HepG2 (cell line): ENCODE measurements around the gene AKAP6. TPM values are rescaled to one million over a fixed set of nuclear protein-coding genes. Genes with fewer than 3 reads are reported as not detected.
A peak's percentile ranks its signal among the peaks of the same experiment; 100 is the strongest.

ENCODE experiments used
- DMAP1 ChIP-seq: IDR thresholded peaks from 2 replicates; pipeline ENCODE4 v1.6.1; 2016
- GABPA ChIP-seq, 2 experiments: IDR thresholded peaks; 2 replicates each; pipeline ENCODE4 v1.6.1; 2011 to 2016; ENCODE audit warnings: low read depth in 2 of 2, low read length in 1 of 2, missing biosample characterization in 1 of 2, missing genetic modification characterization in 1 of 2
- HDAC1 ChIP-seq: sonication (generic); formaldehyde crosslinking; IDR thresholded peaks from 2 replicates; pipeline ENCODE4 v1.5.1; 2020; ENCODE audit warnings: mild to moderate bottlenecking, missing genetic modification reagents
- NFIB ChIP-seq: sonication (generic); formaldehyde crosslinking; IDR thresholded peaks from 2 replicates; pipeline ENCODE4 v1.9.0; 2021; ENCODE audit warnings: missing genetic modification reagents, mild to moderate bottlenecking, borderline replicate concordance
- NFKB2 ChIP-seq: sonication (generic); formaldehyde crosslinking; IDR thresholded peaks from 2 replicates; pipeline ENCODE4 v1.4.0; 2020; ENCODE audit warnings: missing genetic modification reagents, borderline replicate concordance
- PHF8 ChIP-seq: sonication (generic); formaldehyde crosslinking; IDR thresholded peaks from 2 replicates; pipeline ENCODE4 v1.5.0; 2020; ENCODE audit warnings: missing genetic modification reagents
- REST ChIP-seq, 2 experiments: IDR thresholded peaks; 2 replicates each; pipeline ENCODE4 v1.6.1; 2011 to 2012; ENCODE audit warnings: low read length in 2 of 2, borderline replicate concordance in 1 of 2, low read depth in 1 of 2, mild to moderate bottlenecking in 1 of 2, moderate library complexity in 1 of 2
- SMAD3 ChIP-seq: sonication (generic); formaldehyde crosslinking; IDR thresholded peaks from 2 replicates; pipeline ENCODE4 v1.4.0; 2020; ENCODE audit warnings: missing genetic modification reagents
- SMAD9 ChIP-seq: sonication (generic); formaldehyde crosslinking; IDR thresholded peaks from 2 replicates; pipeline ENCODE4 v1.5.1; 2020; ENCODE audit warnings: mild to moderate bottlenecking, missing genetic modification reagents
- ZNF12 ChIP-seq: sonication (generic); formaldehyde crosslinking; IDR thresholded peaks from 2 replicates; pipeline ENCODE4 v1.5.0; 2020; ENCODE audit warnings: missing genetic modification reagents
- ZNF558 ChIP-seq: sonication (generic); formaldehyde crosslinking; IDR thresholded peaks from 2 replicates; pipeline ENCODE4 v1.9.0; 2022; ENCODE audit warnings: mild to moderate bottlenecking, missing genetic modification reagents, borderline replicate concordance
- ZNF629 ChIP-seq: sonication (generic); formaldehyde crosslinking; conservative IDR thresholded peaks from 2 replicates; pipeline ENCODE4 v1.5.0; 2020; ENCODE audit warnings: missing genetic modification reagents
- ZNF644 ChIP-seq: IDR thresholded peaks from 2 replicates; pipeline ENCODE4 v1.6.1; 2016; ENCODE audit warnings: low read depth
- ZNF652 ChIP-seq: IDR thresholded peaks from 2 replicates; pipeline ENCODE4 v1.6.1; 2016; ENCODE audit warnings: low read depth, borderline replicate concordance
- ZSCAN31 ChIP-seq: sonication (generic); formaldehyde crosslinking; IDR thresholded peaks from 2 replicates; pipeline ENCODE4 v1.5.0; 2020; ENCODE audit warnings: low read depth, mild to moderate bottlenecking, missing genetic modification reagents
- polyA plus RNA-seq, 8 experiments: library from polyadenylated mRNA; depleted of rRNA in 3 of 8; stranded (reverse) in 7 of 8; unstranded in 1 of 8; fragments of >200 nt; fragmentation: Illumina TruSeq in 4 of 8; extraction: Trizol in 4 of 8; gene quantifications; 2 replicates each; pipeline versions ENCODE4 v1.2.1 to v1.2.3, GENCODE V29; 2011 to 2016; ENCODE audit warnings: low read depth in 4 of 8, missing spikeins in 1 of 8, mixed read lengths in 1 of 8; ENCODE audit not compliant: insufficient read depth in 1 of 8
- total RNA-seq, 5 experiments: library from RNA; depleted of rRNA; stranded (reverse); fragments of >200 nt; fragmentation: Illumina TruSeq; extraction: Trizol; gene quantifications; 2 replicates each; pipeline ENCODE4 v1.2.3, GENCODE V29; 2016; ENCODE audit warnings: low read depth in 1 of 5
- TF ChIP-seq, protein P1 (sequence below): sonication (generic); formaldehyde crosslinking; IDR thresholded peaks from 2 replicates; pipeline ENCODE4 v1.8.0; 2022; ENCODE audit warnings: missing genetic modification reagents, mild to moderate bottlenecking, borderline replicate concordance
- TF ChIP-seq, protein P2 (sequence below): sonication (generic); formaldehyde crosslinking; IDR thresholded peaks from 2 replicates; pipeline ENCODE4 v1.5.0; 2020; ENCODE audit warnings: mild to moderate bottlenecking, missing genetic modification reagents, moderate library complexity
- TF ChIP-seq, protein P3 (sequence below): sonication (generic); formaldehyde crosslinking; IDR thresholded peaks from 2 replicates; pipeline ENCODE4 v1.4.0; 2020; ENCODE audit warnings: missing genetic modification reagents, borderline replicate concordance
- TF ChIP-seq, protein P4 (sequence below): sonication (generic); formaldehyde crosslinking; IDR thresholded peaks from 2 replicates; pipeline ENCODE4 v1.4.0; 2020; ENCODE audit warnings: mild to moderate bottlenecking, missing genetic modification reagents

Gene AKAP6
- total and polyA plus RNA-seq, 2 of the 13 experiments (the other 11 are each of a cell fraction or from before 2014, with no cell fraction given): 1.4 TPM

- TF ChIP-seq, protein P1, sequence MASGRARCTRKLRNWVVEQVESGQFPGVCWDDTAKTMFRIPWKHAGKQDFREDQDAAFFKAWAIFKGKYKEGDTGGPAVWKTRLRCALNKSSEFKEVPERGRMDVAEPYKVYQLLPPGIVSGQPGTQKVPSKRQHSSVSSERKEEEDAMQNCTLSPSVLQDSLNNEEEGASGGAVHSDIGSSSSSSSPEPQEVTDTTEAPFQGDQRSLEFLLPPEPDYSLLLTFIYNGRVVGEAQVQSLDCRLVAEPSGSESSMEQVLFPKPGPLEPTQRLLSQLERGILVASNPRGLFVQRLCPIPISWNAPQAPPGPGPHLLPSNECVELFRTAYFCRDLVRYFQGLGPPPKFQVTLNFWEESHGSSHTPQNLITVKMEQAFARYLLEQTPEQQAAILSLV (CRISPR knock-in tag): no peak
- TF ChIP-seq, protein P2, sequence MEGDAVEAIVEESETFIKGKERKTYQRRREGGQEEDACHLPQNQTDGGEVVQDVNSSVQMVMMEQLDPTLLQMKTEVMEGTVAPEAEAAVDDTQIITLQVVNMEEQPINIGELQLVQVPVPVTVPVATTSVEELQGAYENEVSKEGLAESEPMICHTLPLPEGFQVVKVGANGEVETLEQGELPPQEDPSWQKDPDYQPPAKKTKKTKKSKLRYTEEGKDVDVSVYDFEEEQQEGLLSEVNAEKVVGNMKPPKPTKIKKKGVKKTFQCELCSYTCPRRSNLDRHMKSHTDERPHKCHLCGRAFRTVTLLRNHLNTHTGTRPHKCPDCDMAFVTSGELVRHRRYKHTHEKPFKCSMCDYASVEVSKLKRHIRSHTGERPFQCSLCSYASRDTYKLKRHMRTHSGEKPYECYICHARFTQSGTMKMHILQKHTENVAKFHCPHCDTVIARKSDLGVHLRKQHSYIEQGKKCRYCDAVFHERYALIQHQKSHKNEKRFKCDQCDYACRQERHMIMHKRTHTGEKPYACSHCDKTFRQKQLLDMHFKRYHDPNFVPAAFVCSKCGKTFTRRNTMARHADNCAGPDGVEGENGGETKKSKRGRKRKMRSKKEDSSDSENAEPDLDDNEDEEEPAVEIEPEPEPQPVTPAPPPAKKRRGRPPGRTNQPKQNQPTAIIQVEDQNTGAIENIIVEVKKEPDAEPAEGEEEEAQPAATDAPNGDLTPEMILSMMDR (CRISPR knock-in tag): peak; percentile 98
- TF ChIP-seq ZNF12 (CRISPR knock-in tag) (no peak), REST (IDR thresholded peaks at IDR 0.05; ENCODE audit: borderline replicate concordance in 1 of 2, low read depth in 1 of 2, low read length in 2 of 2) (no peak), ZNF644 (CRISPR knock-in tag) (0 out of 2 replicates have a peak, but pooled peaks have one; percentile 31), GABPA (IDR thresholded peaks at IDR 0.05; ENCODE audit: low read depth, low read length) (no peak), GABPA (CRISPR knock-in tag; IDR thresholded peaks at IDR 0.05; ENCODE audit: low read depth) (no peak), ZNF652 (CRISPR knock-in tag) (peak; percentile 40; the same call in 1 of the 2 replicates), SMAD3 (CRISPR knock-in tag) (no peak), ZSCAN31 (CRISPR knock-in tag) (no peak), SMAD9 (CRISPR knock-in tag) (no peak), ZNF629 (CRISPR knock-in tag) (peak; percentile 94), NFIB (no peak), HDAC1 (CRISPR knock-in tag) (no peak), ZNF558 (CRISPR knock-in tag) (no peak), PHF8 (CRISPR knock-in tag) (no peak), DMAP1 (CRISPR knock-in tag) (no peak), NFKB2 (CRISPR knock-in tag) (no peak)
- TF ChIP-seq, protein P3, sequence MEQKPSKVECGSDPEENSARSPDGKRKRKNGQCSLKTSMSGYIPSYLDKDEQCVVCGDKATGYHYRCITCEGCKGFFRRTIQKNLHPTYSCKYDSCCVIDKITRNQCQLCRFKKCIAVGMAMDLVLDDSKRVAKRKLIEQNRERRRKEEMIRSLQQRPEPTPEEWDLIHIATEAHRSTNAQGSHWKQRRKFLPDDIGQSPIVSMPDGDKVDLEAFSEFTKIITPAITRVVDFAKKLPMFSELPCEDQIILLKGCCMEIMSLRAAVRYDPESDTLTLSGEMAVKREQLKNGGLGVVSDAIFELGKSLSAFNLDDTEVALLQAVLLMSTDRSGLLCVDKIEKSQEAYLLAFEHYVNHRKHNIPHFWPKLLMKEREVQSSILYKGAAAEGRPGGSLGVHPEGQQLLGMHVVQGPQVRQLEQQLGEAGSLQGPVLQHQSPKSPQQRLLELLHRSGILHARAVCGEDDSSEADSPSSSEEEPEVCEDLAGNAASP (CRISPR knock-in tag): peak; percentile 45; the same call in 1 of the 2 replicates
- TF ChIP-seq, protein P4, sequence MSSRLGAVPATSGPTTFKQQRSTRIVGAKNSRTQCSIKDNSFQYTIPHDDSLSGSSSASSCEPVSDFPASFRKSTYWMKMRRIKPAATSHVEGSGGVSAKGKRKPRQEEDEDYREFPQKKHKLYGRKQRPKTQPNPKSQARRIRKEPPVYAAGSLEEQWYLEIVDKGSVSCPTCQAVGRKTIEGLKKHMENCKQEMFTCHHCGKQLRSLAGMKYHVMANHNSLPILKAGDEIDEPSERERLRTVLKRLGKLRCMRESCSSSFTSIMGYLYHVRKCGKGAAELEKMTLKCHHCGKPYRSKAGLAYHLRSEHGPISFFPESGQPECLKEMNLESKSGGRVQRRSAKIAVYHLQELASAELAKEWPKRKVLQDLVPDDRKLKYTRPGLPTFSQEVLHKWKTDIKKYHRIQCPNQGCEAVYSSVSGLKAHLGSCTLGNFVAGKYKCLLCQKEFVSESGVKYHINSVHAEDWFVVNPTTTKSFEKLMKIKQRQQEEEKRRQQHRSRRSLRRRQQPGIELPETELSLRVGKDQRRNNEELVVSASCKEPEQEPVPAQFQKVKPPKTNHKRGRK (CRISPR knock-in tag): no peak
Observed at GRCh38 chr14:32560209-32560857, 231.2 kb downstream of the AKAP6 start (continued).
